ENCODE results near the gene HEY2.
"Not testable (repeated sequence)": the region's sequence is repeated elsewhere in the genome, so short reads cannot be mapped to it uniquely, and the experiment has no call there.

The HEY2 gene

DNA sequence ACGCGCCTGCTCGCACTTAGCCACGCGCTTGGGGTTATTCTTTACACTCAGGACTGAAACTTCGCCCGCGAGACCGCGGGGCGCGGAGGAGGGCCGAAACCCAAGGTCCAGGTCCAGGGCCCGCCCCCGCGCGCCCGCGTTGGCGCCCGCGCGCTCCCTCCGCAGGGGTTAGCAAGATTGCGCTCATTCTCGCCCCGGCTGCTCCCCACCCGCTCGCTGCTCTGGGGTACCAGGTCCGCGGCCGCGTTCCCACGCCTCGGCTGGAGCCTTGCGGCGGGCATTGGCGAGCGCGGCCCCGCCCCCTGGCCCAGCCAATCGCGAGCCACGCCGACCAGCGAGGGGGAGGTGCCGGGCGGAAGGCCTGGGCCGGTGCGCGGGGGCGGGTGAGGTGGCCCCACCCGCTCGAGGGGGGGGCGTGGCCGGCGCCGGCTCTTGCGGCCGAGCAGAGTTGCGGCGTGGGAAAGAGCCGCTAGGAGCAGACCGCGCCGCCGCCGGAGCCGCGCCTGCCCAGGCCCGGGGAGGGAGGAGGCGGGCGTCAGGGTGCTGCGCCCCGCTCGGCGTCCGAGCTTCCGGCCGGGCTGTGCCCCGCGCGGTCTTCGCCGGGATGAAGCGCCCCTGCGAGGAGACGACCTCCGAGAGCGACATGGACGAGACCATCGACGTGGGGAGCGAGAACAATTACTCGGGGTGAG, at the start of gene HEY2:
Gene HEY2 (plus strand): TSS at position 460 of the 692 bp plus-strand sequence. CDS start 145 bp downstream, at position 605.
- peak; percentile 76 for DNase-seq (ENCODE audit: low spot score)

DNA sequence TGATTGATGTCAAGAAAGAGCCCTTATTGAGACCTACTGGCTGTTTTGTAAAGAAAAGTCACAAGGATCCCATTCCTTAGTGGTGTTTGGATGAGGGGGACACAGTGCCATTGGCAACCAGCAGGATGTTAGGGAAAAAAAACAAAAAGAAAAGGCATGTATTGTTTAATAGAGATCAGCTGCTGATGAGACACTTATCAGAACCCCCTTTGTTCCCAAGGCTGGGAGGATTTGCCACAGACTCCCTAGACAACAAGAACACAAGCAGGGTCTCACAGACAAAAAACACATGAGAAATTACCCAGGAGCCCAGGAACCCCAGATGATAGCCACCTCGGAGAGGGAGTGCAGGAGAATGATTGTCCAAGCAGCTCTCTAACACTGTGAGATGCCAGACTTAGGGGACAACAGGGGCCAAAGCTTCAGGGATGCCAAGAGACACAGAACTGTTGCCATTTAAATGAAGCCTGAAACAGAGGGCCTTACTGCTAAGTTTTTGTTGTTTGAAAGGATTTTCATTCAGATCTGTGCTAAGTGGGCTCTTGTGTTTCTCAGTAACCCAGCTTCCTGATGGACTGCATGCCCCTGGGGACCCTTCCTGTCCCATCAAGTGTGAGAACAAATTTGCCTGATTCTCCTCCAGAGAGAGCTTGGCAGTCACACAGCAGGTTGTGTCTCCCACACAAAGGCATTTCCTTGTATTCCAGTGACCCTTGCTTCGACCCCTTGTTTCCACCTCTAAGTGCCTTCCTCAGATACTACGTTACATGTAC, 48.7 kb upstream of the HEY2 start:
- no peak for DNase-seq (ENCODE audit: low spot score)

DNA sequence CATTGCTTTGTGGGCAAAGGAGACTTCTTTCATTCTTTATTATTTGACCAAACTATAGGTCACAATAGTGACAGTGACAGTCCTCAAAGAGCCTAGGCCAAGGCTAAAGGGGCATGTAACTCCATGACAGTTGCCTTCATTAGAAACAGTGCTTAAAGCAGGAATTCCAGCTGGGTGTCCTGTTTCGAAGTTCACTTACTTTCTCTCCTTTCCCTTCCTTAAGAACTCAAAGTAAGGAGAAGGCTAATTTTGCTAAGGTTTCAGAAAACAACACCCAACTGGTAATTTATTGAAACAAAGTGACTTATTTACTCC, 48.1 kb upstream of the HEY2 start:
- no peak for DNase-seq (ENCODE audit: low spot score)

DNA sequence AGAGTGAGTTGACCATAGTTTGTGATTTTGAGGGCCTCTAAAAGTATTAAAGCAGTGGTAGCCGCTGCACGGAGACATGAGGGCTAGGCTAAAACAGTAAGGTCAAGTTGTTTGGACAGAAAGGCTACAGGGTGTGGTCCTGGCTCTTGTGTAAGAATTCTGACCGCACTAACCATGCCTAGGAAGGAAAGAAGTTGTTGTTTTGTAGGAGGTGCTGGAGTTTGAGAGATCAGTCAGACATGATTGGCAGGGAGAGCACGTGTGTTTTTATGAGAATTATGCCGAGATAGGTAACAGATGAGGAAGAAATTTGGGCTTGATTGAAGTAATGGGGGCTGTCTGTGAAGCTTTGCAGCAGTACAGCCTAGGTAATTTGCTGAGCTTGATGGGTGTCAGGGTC, 45.5 kb upstream of the HEY2 start:
- DNase-seq (ENCODE audit: low spot score), result not testable (repeated sequence)

DNA sequence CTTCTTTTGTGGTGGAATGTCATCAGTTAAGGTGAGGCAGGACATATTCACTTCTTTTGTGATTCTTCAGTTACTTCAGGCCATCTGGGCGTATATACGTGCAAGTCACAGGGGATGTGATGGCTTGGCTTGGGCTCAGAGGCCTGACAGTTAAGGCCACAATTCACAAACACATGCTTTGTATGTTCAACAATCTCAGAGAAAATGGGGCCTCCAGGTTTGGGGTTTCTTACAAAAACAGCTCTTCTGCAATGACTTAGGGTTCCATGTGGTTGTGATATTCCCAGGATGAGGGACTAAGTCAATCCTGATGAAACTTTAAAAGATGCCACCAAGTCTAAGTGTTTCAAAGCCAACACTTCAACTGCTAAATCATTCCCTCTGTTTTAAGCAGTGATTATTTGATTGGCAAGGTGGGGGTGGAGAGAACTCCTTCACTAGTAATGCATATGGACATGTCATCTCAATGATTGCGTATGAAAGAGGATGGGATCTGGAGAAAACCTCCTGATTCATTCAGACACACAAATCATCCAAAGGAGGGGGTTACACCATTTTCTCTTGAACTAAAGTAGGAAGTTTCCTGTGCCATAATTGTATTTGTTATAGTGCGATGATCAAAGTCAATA, 41.7 kb upstream of the HEY2 start:
- DNase-seq (ENCODE audit: low spot score), result no peak

DNA sequence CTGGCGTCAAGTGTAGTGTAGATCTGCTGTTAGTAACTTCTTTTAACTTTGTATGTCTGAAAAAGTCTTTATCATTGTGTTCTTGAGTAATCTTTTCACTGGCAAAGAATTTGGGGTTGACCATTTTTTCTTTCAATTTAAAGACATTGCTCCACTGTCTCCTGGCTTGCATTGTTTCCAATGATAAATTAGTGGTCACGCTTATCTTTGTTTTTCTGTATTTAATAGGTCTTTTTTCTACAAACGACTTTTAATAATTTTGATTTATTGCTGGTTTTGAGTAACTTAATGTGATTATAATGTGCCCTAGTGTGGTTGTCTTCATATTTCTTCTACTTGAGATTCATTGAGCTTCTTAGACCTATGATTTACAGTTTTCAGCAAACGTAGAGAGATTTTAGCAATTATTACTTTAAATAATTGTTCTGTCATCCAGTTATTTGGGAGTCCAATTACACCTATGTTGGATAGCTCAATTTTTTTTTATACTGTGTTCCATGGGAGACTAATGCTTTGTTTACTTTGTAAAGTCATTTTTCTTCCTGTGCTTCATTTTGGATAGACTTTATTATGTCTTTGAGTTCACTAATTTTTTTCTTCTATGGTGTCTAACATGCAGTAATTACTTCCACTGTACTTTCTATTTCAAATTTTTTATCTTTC, 38.3 kb upstream of the HEY2 start:
- no peak for DNase-seq (ENCODE audit: low spot score)

DNA sequence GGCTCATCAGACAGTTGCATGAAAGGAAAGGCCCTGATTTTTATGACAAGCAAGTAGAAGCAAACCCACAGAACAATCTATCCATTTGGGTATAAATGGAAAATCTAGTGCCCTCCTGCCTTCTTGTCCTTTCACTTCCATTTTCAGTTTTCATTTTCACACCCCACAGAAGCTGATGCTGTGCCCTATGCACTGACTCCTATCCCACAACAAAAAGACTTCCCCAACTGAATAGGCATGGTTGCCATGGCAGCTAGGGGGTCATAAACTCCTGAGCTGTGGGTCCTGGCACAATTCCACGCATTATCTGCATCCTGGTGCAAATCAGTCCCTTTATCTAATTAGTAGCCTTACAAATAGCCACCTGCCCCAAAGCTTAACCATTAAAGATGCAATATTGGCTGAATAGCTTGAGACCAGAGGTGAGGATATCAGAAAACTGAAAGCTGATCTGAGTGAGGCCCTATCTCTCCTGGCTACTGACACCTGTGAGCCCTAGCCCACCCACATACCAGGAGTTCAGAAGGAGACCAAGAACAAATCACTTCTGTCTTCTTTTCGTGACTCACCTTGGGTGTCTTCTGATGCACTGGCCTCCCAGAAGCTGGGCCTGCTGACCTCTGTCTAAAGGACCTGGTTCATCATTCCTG, 34.9 kb upstream of the HEY2 start:
- no peak for DNase-seq (ENCODE audit: low spot score)

DNA sequence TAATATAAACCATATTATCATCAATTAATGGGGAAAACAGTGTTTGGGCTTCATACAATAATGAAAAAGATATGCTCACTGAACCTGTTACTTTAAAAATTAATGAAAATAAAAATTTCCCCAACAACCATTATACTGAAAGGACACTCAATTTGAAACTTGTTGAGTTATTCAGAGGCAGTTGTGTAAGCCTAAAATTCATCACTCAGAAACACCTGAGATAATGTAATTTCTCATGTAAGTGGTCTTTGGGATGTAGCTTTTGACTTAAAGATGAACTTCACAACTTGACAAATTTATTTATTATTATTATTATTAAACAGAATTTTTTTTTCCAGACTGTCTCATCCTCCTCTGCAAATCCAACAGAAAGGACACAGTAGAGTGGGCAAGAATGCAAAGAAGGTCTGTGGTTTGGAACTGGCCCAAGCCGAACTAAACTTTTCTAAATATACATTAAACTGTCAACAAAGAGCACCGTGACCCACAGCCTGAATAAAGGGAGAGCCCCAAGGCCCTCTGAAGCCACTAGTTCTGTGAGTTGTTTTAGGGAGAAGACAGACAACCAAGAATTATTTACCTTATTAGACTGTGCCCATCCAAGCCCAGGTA, 32.2 kb upstream of the HEY2 start:
- no peak for DNase-seq (ENCODE audit: low spot score)

- no peak for DNase-seq (ENCODE audit: low spot score)
Observed at GRCh38 chr6:125718109-125718508, 31.3 kb upstream of the HEY2 start.

DNA sequence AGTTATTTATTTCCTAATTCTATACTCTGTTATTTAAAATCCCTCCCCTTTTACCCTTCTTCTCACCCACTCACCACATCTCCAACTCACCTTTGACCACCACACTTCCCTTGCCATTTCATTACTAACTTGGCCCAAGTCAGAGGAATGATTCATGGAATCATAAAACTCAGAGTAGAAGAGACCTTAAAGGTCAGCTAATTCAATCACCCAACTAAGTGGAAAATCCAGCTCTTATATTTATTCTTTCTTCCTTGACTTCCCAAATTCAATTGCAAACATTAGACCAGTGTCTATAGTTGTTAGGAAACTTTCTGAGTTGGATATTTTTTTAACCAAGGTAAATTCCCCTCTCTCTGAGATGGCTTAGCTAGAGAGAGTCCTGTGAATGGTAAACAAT, 26.5 kb upstream of the HEY2 start:
- no peak for DNase-seq (ENCODE audit: low spot score)

DNA sequence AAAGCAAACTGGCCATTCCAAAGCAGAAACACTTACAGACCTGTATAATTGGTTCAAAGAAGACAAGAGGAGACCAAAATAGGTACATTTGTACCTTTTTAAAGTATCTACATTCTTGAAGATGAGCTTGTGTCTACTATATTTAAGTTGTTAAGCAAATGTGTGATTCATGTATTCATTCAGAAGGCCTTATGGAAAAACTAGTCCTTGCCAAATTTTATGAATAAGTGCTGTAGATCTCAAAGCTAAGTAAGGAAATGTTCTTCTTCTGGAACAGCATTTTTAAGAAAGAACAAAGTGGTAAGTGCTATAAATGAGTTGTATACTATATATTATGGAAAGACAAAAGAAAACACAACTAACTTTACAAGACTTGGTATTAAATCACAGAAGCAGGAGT, 22.2 kb upstream of the HEY2 start:
- DNase-seq (ENCODE audit: low spot score), result no peak

DNA sequence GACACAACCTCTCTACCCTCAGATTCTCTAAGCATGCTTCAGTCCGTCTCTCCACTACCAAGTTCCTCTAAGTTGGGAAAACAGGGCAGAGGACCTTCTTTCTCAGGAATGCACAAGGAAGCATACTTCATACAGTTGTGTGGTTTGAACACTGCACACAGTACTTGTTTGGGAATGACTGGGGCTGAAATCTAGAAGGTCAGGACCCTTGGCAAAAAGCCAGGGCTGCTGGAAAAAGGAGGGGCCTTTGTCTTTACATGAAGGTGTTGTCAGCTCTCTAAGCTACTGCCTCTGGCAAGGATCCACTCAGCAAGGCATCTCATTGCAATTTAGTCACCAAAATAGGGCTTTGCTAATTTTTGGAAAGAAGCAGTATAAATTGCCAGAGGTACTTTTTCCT, 20.7 kb upstream of the HEY2 start:
- no peak for DNase-seq (ENCODE audit: low spot score)

- DNase-seq (ENCODE audit: low spot score), result no peak
Observed at GRCh38 chr6:125729983-125730382, 19.4 kb upstream of the HEY2 start.

DNA sequence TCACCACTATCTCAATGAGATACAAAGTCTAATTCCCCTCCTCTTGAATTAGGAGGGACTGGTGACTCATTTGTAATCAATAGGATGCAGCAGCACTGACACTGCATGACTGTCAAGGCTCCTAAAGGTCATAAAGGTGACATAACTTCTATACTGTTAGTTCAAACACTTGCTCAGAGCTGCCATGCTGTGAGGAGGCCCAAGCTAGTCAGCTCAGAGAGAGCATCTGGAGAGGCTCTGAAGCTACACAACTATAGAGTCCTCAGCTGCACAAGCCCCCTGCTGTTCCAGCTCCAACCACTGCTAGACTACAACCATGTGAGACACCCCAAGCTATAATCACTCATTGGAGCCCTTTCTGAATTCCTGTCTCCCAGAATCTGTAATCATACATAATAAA, 17.0 kb upstream of the HEY2 start:
- DNase-seq (ENCODE audit: low spot score), result no peak

- no peak for DNase-seq (ENCODE audit: low spot score)
Observed at GRCh38 chr6:125733516-125734300, 15.7 kb upstream of the HEY2 start.

GRCh38 chr6:125738276-125738675, 11.2 kb upstream of the HEY2 start:
- no peak for DNase-seq (ENCODE audit: low spot score)

- no peak for DNase-seq (ENCODE audit: low spot score)
Observed at GRCh38 chr6:125739364-125739763, 10.1 kb upstream of the HEY2 start.

DNA sequence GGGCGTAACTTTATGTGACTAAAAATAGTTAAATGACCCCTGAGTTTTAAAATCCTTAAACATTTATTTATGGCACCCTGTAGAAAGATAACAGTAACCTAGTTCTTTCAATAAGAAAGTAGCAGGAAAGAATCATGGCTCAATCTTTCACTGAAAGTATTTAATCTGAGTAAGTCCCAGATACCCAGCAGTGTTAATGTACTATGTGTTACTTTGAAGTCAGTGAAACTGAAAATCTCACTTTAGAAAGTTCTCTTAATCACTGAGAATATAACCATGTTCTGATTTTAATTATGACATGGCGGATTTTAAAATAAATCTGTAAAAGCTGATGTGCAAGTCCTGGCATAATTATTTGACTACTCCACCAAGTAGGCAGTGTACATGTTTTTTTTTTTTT, 8.1 kb upstream of the HEY2 start:
- DNase-seq (ENCODE audit: low spot score), result no peak

DNA sequence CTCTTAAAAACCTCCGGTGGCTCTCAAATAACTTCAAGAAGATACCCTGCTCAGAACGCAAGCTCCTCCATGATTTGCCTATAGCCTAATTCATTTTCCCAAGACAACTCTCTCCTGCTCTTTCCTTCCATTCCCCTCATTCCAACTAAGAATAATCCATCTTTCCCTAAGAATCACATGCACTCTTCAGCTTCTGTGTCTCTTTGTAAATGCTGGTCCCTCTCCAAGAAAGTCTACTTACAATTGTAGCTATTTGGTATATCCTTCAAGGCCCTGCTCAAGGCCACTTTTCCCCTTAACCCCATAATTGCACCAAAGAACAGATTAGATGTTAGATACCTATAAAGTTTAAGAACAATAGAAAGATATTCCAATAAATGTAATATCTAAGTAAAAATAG, 7.4 kb upstream of the HEY2 start:
- no peak for DNase-seq (ENCODE audit: low spot score)

GRCh38 chr6:125742464-125743120, 6.8 kb upstream of the HEY2 start:
- DNase-seq (ENCODE audit: low spot score), result no peak

- no peak for DNase-seq (ENCODE audit: low spot score)
Observed at GRCh38 chr6:125743604-125744003, 5.8 kb upstream of the HEY2 start.

Measured in kidney capillary endothelial cell (primary cell).